Measurements from ENCODE around the gene FXYD4.

DNA sequence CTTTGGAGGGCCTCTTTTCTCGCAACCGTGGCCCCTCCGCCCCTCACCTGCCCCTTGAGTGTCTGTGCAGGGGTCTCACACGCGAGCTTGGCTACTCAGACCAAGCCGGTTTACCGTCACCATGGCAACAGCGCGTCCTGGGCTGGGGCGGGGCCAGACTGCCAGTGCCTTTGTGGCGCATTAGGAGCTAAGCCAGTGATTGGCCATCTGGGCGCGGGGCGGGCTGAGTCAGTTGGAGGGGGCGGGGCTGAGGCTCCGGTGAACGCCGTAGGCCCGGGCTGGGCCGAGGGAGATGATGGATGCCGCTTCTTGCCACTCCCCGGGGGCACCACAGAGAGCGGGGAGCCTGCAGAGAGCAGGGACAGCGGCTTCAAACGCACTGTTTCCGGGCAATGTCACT lies 48.7 kb upstream of the FXYD4 start:
- TF ChIP-seq EP300 (IDR thresholded peaks at IDR 0.05; ENCODE audit: borderline replicate concordance) (no peak), CREB1 (IDR thresholded peaks at IDR 0.05; ENCODE audit: low read depth) (no peak), YY1 (IDR thresholded peaks at IDR 0.05; ENCODE audit: low read depth) (no peak), TAF1 (IDR thresholded peaks at IDR 0.05; ENCODE audit: low read depth) (no peak), EGR1 (IDR thresholded peaks at IDR 0.05) (no peak)
- TF ChIP-seq, protein P1, sequence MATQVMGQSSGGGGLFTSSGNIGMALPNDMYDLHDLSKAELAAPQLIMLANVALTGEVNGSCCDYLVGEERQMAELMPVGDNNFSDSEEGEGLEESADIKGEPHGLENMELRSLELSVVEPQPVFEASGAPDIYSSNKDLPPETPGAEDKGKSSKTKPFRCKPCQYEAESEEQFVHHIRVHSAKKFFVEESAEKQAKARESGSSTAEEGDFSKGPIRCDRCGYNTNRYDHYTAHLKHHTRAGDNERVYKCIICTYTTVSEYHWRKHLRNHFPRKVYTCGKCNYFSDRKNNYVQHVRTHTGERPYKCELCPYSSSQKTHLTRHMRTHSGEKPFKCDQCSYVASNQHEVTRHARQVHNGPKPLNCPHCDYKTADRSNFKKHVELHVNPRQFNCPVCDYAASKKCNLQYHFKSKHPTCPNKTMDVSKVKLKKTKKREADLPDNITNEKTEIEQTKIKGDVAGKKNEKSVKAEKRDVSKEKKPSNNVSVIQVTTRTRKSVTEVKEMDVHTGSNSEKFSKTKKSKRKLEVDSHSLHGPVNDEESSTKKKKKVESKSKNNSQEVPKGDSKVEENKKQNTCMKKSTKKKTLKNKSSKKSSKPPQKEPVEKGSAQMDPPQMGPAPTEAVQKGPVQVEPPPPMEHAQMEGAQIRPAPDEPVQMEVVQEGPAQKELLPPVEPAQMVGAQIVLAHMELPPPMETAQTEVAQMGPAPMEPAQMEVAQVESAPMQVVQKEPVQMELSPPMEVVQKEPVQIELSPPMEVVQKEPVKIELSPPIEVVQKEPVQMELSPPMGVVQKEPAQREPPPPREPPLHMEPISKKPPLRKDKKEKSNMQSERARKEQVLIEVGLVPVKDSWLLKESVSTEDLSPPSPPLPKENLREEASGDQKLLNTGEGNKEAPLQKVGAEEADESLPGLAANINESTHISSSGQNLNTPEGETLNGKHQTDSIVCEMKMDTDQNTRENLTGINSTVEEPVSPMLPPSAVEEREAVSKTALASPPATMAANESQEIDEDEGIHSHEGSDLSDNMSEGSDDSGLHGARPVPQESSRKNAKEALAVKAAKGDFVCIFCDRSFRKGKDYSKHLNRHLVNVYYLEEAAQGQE (IDR thresholded peaks at IDR 0.05; ENCODE audit: low read depth) = no peak
- TF ChIP-seq, protein P2, sequence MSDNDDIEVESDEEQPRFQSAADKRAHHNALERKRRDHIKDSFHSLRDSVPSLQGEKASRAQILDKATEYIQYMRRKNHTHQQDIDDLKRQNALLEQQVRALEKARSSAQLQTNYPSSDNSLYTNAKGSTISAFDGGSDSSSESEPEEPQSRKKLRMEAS (IDR thresholded peaks at IDR 0.05) = no peak

Data from Ishikawa (cell line).